CD14-positive monocyte (primary cell): ENCODE results near the gene TNIK. TPM values are rescaled to one million over a fixed set of nuclear protein-coding genes. Genes with fewer than 3 reads are reported as not detected.

Experiments used
- DNase-seq, 3 donors: peaks; one replicate each; pipeline ENCODE4 v3.0.0-alpha.2; 2011 to 2022
- H2AFZ ChIP-seq: 2 replicates; pipeline ENCODE4 v1.6.0; 2012; ENCODE audit warnings: mild to moderate bottlenecking, low read depth, low read length, inconsistent platforms; ENCODE audit not compliant: insufficient read depth, poor library complexity, severe bottlenecking
- H3K27ac ChIP-seq, 2 donors: 1 replicate in 1 of 2; 2 replicates in 1 of 2; pipeline ENCODE4 v1.5.1; 2012 to 2013; ENCODE audit warnings: low read length in 2 of 2, control low read depth in 1 of 2, inconsistent platforms in 1 of 2, low read depth in 1 of 2, mild to moderate bottlenecking in 1 of 2
- H3K27me3 ChIP-seq, 2 donors: one replicate each; pipeline versions ENCODE4 v1.6.0 to v1.6.1; 2011 to 2013; ENCODE audit warnings: low read length in 2 of 2; ENCODE audit not compliant: control insufficient read depth in 2 of 2, insufficient read depth in 2 of 2
- H3K36me3 ChIP-seq, 2 donors: replicated peaks in 1 of 2; 1 replicate in 1 of 2; 2 replicates in 1 of 2; pipeline versions ENCODE4 v1.5.1 to v1.6.1; 2012 to 2013; ENCODE audit warnings: low read length in 2 of 2, control low read depth in 1 of 2, inconsistent platforms in 1 of 2, mild to moderate bottlenecking in 1 of 2; ENCODE audit not compliant: insufficient read depth in 2 of 2, control insufficient read depth in 1 of 2
- H3K4me1 ChIP-seq, 2 donors: 1 replicate in 1 of 2; 2 replicates in 1 of 2; pipeline versions ENCODE4 v1.5.1 to v1.6.1; 2012 to 2013; ENCODE audit warnings: low read length in 2 of 2, control low read depth in 1 of 2, inconsistent platforms in 1 of 2, mild to moderate bottlenecking in 1 of 2, moderate library complexity in 1 of 2; ENCODE audit not compliant: insufficient read depth in 2 of 2, control insufficient read depth in 1 of 2
- H3K4me2 ChIP-seq: replicated peaks from 2 replicates; pipeline ENCODE3; 2012; ENCODE audit warnings: low read length, moderate library complexity, mild to moderate bottlenecking; ENCODE audit not compliant: poor library complexity, severe bottlenecking; ENCODE audit errors: extremely low read depth
- H3K4me3 ChIP-seq, 3 experiments: fragments of 200-600 bp in 1 of 3; sonication (generic) in 1 of 3; replicated peaks in 1 of 3; 1 replicate in 2 of 3; 2 replicates in 1 of 3; pipeline ENCODE4 v1.5.1; 2011 to 2013; ENCODE audit warnings: low read length in 3 of 3, mild to moderate bottlenecking in 3 of 3, control low read depth in 2 of 3, low read depth in 2 of 3, inconsistent platforms in 1 of 3, moderate library complexity in 1 of 3
- H3K79me2 ChIP-seq: 2 replicates; pipeline ENCODE4 v1.6.0; 2012; ENCODE audit warnings: mild to moderate bottlenecking, control low read depth, inconsistent platforms, low read length, moderate library complexity; ENCODE audit not compliant: insufficient read depth
- H3K9ac ChIP-seq: 2 replicates; pipeline ENCODE4 v1.6.0; 2017; ENCODE audit warnings: low read length, mild to moderate bottlenecking; ENCODE audit not compliant: insufficient read depth, poor library complexity, severe bottlenecking
- H3K9me3 ChIP-seq, 2 donors: replicated peaks in 1 of 2; 1 replicate in 1 of 2; 2 replicates in 1 of 2; pipeline versions ENCODE4 v1.5.1 to v1.6.1; 2012 to 2013; ENCODE audit warnings: low read length in 2 of 2, control low read depth in 1 of 2; ENCODE audit not compliant: control insufficient read depth in 1 of 2, insufficient read depth in 1 of 2
- H4K20me1 ChIP-seq: 2 replicates; pipeline ENCODE4 v1.6.0; 2012; ENCODE audit warnings: mild to moderate bottlenecking, low read length, control low read depth, moderate library complexity; ENCODE audit not compliant: insufficient read depth
- H3K27ac Mint-ChIP-seq, 7 donors: one replicate each; pipeline ENCODE4 v1.8.0; 2020; ENCODE audit warnings: mild to moderate bottlenecking in 7 of 7, mixed read lengths in 7 of 7, moderate library complexity in 6 of 7, inconsistent platforms in 2 of 7
- H3K27me3 Mint-ChIP-seq, 3 donors: one replicate each; pipeline ENCODE4 v1.8.0; 2021 to 2022; ENCODE audit warnings: low read depth in 3 of 3, mild to moderate bottlenecking in 3 of 3, mixed read lengths in 3 of 3, moderate library complexity in 3 of 3, inconsistent platforms in 1 of 3
- H3K36me3 Mint-ChIP-seq, 2 donors: one replicate each; pipeline ENCODE4 v1.8.0; 2020; ENCODE audit warnings: mixed read lengths in 2 of 2, inconsistent platforms in 1 of 2, mild to moderate bottlenecking in 1 of 2
- H3K4me1 Mint-ChIP-seq: one replicate; pipeline ENCODE4 v1.8.0; 2020; ENCODE audit warnings: mild to moderate bottlenecking, mixed read lengths
- H3K4me3 Mint-ChIP-seq, 2 donors: one replicate each; pipeline ENCODE4 v1.8.0; 2020; ENCODE audit warnings: mild to moderate bottlenecking in 2 of 2, mixed read lengths in 2 of 2, moderate library complexity in 1 of 2
- H3K9me3 Mint-ChIP-seq, 7 donors: one replicate each; pipeline ENCODE4 v1.8.0; 2020 to 2022; ENCODE audit warnings: mixed read lengths in 7 of 7, mild to moderate bottlenecking in 6 of 7, moderate library complexity in 6 of 7, inconsistent platforms in 2 of 7
- WGBS: methylation state at CpG from one replicate; pipeline ENCODE4 v1.1.5; 2013; ENCODE audit warnings: missing lambda C conversion rate; ENCODE audit not compliant: insufficient coverage; 5-methylcytosine and 5-hydroxymethylcytosine counted together
- intact Hi-C, 2 donors: fragments of 100-400 bp; cut with micrococcal nuclease; formaldehyde crosslinking; loops; one replicate each; pipeline versions ENCODE4 v1.15.0 to v1.15.1; 2023
- polyA plus RNA-seq, 3 donors: library from polyadenylated mRNA; depleted of rRNA in 1 of 3; unstranded in 2 of 3; stranded (reverse) in 1 of 3; fragments of 300-500 nt in 2 of 3; fragments of >200 nt in 1 of 3; fragmentation: Illumina TruSeq in 2 of 3; gene quantifications; 1 replicate in 2 of 3; 2 replicates in 1 of 3; pipeline ENCODE4 v1.2.3, GENCODE V29; 2012 to 2021
- TF ChIP-seq, protein P1 (sequence below): fragments of 200-600 bp; IDR thresholded peaks from one replicate; pipeline ENCODE4 v1.8.0; 2022; ENCODE audit warnings: antibody characterized with exemption, mild to moderate bottlenecking

TNIK gene
- polyA plus RNA-seq, 3 donors: 0.36 to 1.8 (median 0.75) TPM

- no peak overlapping the region for H3K27ac Mint-ChIP-seq
- DNase-seq: no peak
- Histone ChIP-seq H3K9me3 (no peaks in the 10 kb centered on the region), H3K4me3 (no peak overlapping the region), H3K4me1 (no peaks in the 10 kb centered on the region), H3K4me2 (no peak overlapping the region), H3K36me3 (no peaks in the 10 kb centered on the region), H2AFZ (no peak overlapping the region), H3K27ac (no peak overlapping the region), H4K20me1 (no peaks in the 10 kb centered on the region), H3K27me3 (no peaks in the 10 kb centered on the region), H3K79me2 (no peaks in the 10 kb centered on the region), H3K9ac (no peak overlapping the region)
- H3K9me3 Mint-ChIP-seq: peaks cover 0 to 7% (median 0%) of the 10 kb centered on the region in 7 donors
- no peaks in the 10 kb centered on the region for H3K4me1 Mint-ChIP-seq
- TF ChIP-seq, protein P1, sequence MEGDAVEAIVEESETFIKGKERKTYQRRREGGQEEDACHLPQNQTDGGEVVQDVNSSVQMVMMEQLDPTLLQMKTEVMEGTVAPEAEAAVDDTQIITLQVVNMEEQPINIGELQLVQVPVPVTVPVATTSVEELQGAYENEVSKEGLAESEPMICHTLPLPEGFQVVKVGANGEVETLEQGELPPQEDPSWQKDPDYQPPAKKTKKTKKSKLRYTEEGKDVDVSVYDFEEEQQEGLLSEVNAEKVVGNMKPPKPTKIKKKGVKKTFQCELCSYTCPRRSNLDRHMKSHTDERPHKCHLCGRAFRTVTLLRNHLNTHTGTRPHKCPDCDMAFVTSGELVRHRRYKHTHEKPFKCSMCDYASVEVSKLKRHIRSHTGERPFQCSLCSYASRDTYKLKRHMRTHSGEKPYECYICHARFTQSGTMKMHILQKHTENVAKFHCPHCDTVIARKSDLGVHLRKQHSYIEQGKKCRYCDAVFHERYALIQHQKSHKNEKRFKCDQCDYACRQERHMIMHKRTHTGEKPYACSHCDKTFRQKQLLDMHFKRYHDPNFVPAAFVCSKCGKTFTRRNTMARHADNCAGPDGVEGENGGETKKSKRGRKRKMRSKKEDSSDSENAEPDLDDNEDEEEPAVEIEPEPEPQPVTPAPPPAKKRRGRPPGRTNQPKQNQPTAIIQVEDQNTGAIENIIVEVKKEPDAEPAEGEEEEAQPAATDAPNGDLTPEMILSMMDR: no peak
- no CpG with 5 or more reads among the region's 5 CpGs for WGBS
- H3K36me3 Mint-ChIP-seq: no peaks in the 10 kb centered on the region
- H3K27me3 Mint-ChIP-seq: no peaks in the 10 kb centered on the region
- no peak overlapping the region for H3K4me3 Mint-ChIP-seq
- intact Hi-C loops: no loop called here
Measured at GRCh38 chr3:171420667-171421066, 39.5 kb downstream of the TNIK start.

- Histone ChIP-seq H3K9me3 (no peaks in the 10 kb centered on the region), H4K20me1 (no peaks in the 10 kb centered on the region), H3K4me2 (no peak overlapping the region), H3K4me3 (no peak overlapping the region), H3K79me2 (no peaks in the 10 kb centered on the region), H3K27me3 (no peaks in the 10 kb centered on the region), H3K4me1 (no peaks in the 10 kb centered on the region), H3K36me3 (no peaks in the 10 kb centered on the region), H3K27ac (no peak overlapping the region), H2AFZ (no peak overlapping the region), H3K9ac (no peak overlapping the region)
- intact Hi-C loops: no loop called here
- no peak overlapping the region for H3K27ac Mint-ChIP-seq
- H3K9me3 Mint-ChIP-seq: peaks cover 0 to 7% (median 0%) of the 10 kb centered on the region in 7 donors
- WGBS: 100% methylated on average over 1 of the region's 3 CpGs
- no peaks in the 10 kb centered on the region for H3K4me1 Mint-ChIP-seq
- H3K27me3 Mint-ChIP-seq: no peaks in the 10 kb centered on the region
- no peak overlapping the region for H3K4me3 Mint-ChIP-seq
- TF ChIP-seq, protein P1: no peak
- H3K36me3 Mint-ChIP-seq: no peaks in the 10 kb centered on the region
- DNase-seq: no peak
Measured at GRCh38 chr3:171419457-171419856, 40.7 kb downstream of the TNIK start.
